K562 (cell line): ENCODE results near the gene GOLGA2. TPM values are rescaled to one million over a fixed set of nuclear protein-coding genes. Genes with fewer than 3 reads are reported as not detected.

ENCODE experiments used
- CLOCK ChIP-seq: fragments of 250-450 bp; sonication (Bioruptor Pico); IDR thresholded peaks from 2 replicates; pipeline ENCODE4 v1.4.0; 2020; ENCODE audit warnings: mild to moderate bottlenecking, moderate library complexity, borderline replicate concordance
- DPF2 ChIP-seq: fragments of 450-650 bp; IDR thresholded peaks from 2 replicates; pipeline ENCODE4 v1.6.1; 2016
- FOXJ3 ChIP-seq: sonication (generic); formaldehyde crosslinking; IDR thresholded peaks from 2 replicates; pipeline ENCODE4 v1.4.0; 2020; ENCODE audit warnings: mild to moderate bottlenecking, missing genetic modification reagents
- FOXK1 ChIP-seq: sonication (generic); formaldehyde crosslinking; IDR thresholded peaks from 2 replicates; pipeline ENCODE4 v1.8.0; 2022; ENCODE audit warnings: missing genetic modification reagents, mild to moderate bottlenecking, borderline replicate concordance
- HDAC2 ChIP-seq: fragments of 450-650 bp; IDR thresholded peaks from 2 replicates; pipeline ENCODE4 v1.6.1; 2016; ENCODE audit warnings: mild to moderate bottlenecking
- HIVEP1 ChIP-seq: fragments of 250-450 bp; sonication (Bioruptor Pico); IDR thresholded peaks from 2 replicates; pipeline ENCODE4 v1.4.0; 2020; ENCODE audit warnings: mild to moderate bottlenecking
- KAT2B ChIP-seq: IDR thresholded peaks from one replicate; pipeline ENCODE4 v1.6.1; 2012; ENCODE audit warnings: low read depth, mild to moderate bottlenecking, control low read depth, inconsistent platforms, low read length, moderate library complexity
- MAZ ChIP-seq, 2 experiments: fragments of 450-650 bp in 1 of 2; sonication (generic) in 1 of 2; formaldehyde crosslinking; IDR thresholded peaks in 1 of 2; conservative IDR thresholded peaks in 1 of 2; 2 replicates each; pipeline versions ENCODE4 v1.4.0 to v1.5.0; 2020; ENCODE audit warnings: mild to moderate bottlenecking in 1 of 2, missing genetic modification reagents in 1 of 2
- MTA1 ChIP-seq: fragments of 450-650 bp; IDR thresholded peaks from 2 replicates; pipeline ENCODE4 v1.6.1; 2017; ENCODE audit warnings: borderline replicate concordance
- NCOA4 ChIP-seq: fragments of 450-650 bp; IDR thresholded peaks from 2 replicates; pipeline ENCODE4 v1.6.1; 2018; ENCODE audit warnings: mild to moderate bottlenecking; ENCODE audit not compliant: partially characterized antibody
- NELFE ChIP-seq: IDR thresholded peaks from 2 replicates; pipeline ENCODE4 v1.6.1; 2011; ENCODE audit warnings: mild to moderate bottlenecking; ENCODE audit not compliant: insufficient read depth, insufficient read length
- PTBP1 ChIP-seq: fragments of 200-400 bp; formaldehyde crosslinking; IDR thresholded peaks from 2 replicates; pipeline ENCODE4 v1.6.1; 2017; ENCODE audit warnings: low read depth, low read length
- SRSF9 ChIP-seq: fragments of 200-400 bp; formaldehyde crosslinking; IDR thresholded peaks from 2 replicates; pipeline ENCODE4 v1.6.1; 2017; ENCODE audit warnings: low read depth, low read length, borderline replicate concordance
- WHSC1 ChIP-seq: IDR thresholded peaks from one replicate; pipeline ENCODE4 v1.6.1; 2012; ENCODE audit warnings: low read length, control low read depth, inconsistent platforms
- ZC3H8 ChIP-seq: fragments of 450-650 bp; IDR thresholded peaks from 2 replicates; pipeline ENCODE4 v1.6.1; 2017
- ZNF175 ChIP-seq: fragments of 200-800 bp; sonication (Bioruptor generic); IDR thresholded peaks from 2 replicates; pipeline ENCODE4 v1.6.1; 2016; ENCODE audit warnings: low read depth, mild to moderate bottlenecking, missing genetic modification characterization, missing compliant biosample characterization
- polyA plus RNA-seq, 8 experiments: library from polyadenylated mRNA; depleted of rRNA in 4 of 8; stranded (reverse) in 5 of 8; unstranded in 3 of 8; fragments of >200 nt; fragmentation: Nextera tagmentation in 2 of 8; fragmentation: Illumina TruSeq in 1 of 8; extraction: Ambion mirVana in 2 of 8; extraction: Trizol in 1 of 8; gene quantifications; 2 replicates each; pipeline versions ENCODE4 v1.2.1 to v1.2.3, GENCODE V29; 2011 to 2014; ENCODE audit warnings: inconsistent platforms in 1 of 8, missing spikeins in 1 of 8
- total RNA-seq, 7 experiments: library from RNA; depleted of rRNA in 6 of 7; stranded (reverse); fragments of >200 nt in 6 of 7; fragmentation: Illumina TruSeq in 2 of 7; extraction: Trizol in 2 of 7; gene quantifications; 2 replicates each; pipeline versions ENCODE4 v1.2.1 to v1.2.3, GENCODE V29; 2011 to 2021; ENCODE audit warnings: low replicate concordance in 1 of 7
- TF ChIP-seq, protein P1 (sequence below): fragments of 450-650 bp; IDR thresholded peaks from one replicate; pipeline ENCODE4 v1.6.1; 2018; ENCODE audit warnings: mild to moderate bottlenecking, moderate library complexity; ENCODE audit not compliant: partially characterized antibody
- TF ChIP-seq, protein P2 (sequence below): IDR thresholded peaks from 3 replicates; pipeline ENCODE4 v1.6.1; 2011; ENCODE audit warnings: borderline replicate concordance, mild to moderate bottlenecking; ENCODE audit not compliant: insufficient read length, insufficient read depth
- TF ChIP-seq, protein P3 (sequence below): fragments of 250-450 bp; sonication (Bioruptor Pico); IDR thresholded peaks from 2 replicates; pipeline ENCODE4 v1.4.0; 2020; ENCODE audit warnings: borderline replicate concordance

The GOLGA2 gene
- total and polyA plus RNA-seq, 9 of the 15 experiments (the other 6 are each of a cell fraction or from before 2014, with no cell fraction given), result 15.7 to 138 (median 76.0) TPM

- TF ChIP-seq FOXK1 (CRISPR knock-in tag), result no peak
- TF ChIP-seq MAZ (CRISPR knock-in tag; conservative IDR thresholded peaks at IDR 0.05 in 1 of 2, IDR thresholded peaks at IDR 0.05 in 1 of 2), result peak in 1 of 2 experiments; percentile 61; a peak in 1 of 4 replicates
- peak; percentile 22; the same call in 1 of the 2 replicates for TF ChIP-seq HDAC2
- no peak for TF ChIP-seq ZNF175 (CRISPR knock-in tag)
- TF ChIP-seq PTBP1, result no peak
- no peak for TF ChIP-seq SRSF9
- no peak for TF ChIP-seq DPF2
- TF ChIP-seq, protein P1, sequence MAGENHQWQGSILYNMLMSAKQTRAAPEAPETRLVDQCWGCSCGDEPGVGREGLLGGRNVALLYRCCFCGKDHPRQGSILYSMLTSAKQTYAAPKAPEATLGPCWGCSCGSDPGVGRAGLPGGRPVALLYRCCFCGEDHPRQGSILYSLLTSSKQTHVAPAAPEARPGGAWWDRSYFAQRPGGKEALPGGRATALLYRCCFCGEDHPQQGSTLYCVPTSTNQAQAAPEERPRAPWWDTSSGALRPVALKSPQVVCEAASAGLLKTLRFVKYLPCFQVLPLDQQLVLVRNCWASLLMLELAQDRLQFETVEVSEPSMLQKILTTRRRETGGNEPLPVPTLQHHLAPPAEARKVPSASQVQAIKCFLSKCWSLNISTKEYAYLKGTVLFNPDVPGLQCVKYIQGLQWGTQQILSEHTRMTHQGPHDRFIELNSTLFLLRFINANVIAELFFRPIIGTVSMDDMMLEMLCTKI, result no peak
- peak; percentile 60; the same call in 1 of the 2 replicates for TF ChIP-seq MTA1
- no peak for TF ChIP-seq CLOCK (CRISPR knock-in tag)
- TF ChIP-seq KAT2B, result no peak
- TF ChIP-seq NCOA4, result no peak
- TF ChIP-seq WHSC1, result peak; percentile 93
- TF ChIP-seq, protein P2, sequence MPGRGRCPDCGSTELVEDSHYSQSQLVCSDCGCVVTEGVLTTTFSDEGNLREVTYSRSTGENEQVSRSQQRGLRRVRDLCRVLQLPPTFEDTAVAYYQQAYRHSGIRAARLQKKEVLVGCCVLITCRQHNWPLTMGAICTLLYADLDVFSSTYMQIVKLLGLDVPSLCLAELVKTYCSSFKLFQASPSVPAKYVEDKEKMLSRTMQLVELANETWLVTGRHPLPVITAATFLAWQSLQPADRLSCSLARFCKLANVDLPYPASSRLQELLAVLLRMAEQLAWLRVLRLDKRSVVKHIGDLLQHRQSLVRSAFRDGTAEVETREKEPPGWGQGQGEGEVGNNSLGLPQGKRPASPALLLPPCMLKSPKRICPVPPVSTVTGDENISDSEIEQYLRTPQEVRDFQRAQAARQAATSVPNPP, result no peak
- TF ChIP-seq, protein P3, sequence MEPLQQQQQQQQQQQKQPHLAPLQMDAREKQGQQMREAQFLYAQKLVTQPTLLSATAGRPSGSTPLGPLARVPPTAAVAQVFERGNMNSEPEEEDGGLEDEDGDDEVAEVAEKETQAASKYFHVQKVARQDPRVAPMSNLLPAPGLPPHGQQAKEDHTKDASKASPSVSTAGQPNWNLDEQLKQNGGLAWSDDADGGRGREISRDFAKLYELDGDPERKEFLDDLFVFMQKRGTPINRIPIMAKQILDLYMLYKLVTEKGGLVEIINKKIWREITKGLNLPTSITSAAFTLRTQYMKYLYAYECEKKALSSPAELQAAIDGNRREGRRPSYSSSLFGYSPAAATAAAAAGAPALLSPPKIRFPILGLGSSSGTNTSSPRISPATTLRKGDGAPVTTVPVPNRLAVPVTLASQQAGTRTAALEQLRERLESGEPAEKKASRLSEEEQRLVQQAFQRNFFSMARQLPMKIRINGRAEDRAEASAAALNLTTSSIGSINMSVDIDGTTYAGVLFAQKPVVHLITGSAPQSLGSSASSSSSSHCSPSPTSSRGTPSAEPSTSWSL (CRISPR knock-in tag), result no peak
- no peak for TF ChIP-seq ZC3H8
- no peak for TF ChIP-seq HIVEP1
- no peak for TF ChIP-seq FOXJ3 (CRISPR knock-in tag)
- no peak for TF ChIP-seq NELFE
These were observed 20.7 kb downstream of the GOLGA2 start (continued) for GRCh38 chr9:128254855-128255759.
